Panc1 (cell line): Measurements from ENCODE around the gene ARHGEF18. TPM values are rescaled to one million over a fixed set of nuclear protein-coding genes. Genes with fewer than 3 reads are reported as not detected.

Experiments
- ATAC-seq: fragments of 200-7000 bp; cut with Tn5 transposase; 2 replicates; pipeline ENCODE4 v1.9.1; 2020; ENCODE audit warnings: mild to moderate bottlenecking, moderate library complexity
- BruUV-seq: library from RNA; stranded (reverse); fragments of 400-500 nt; replicated peaks from 2 replicates; lab custom pipeline; 2021; lab: Mats Ljungman, UMichigan
- CTCF ChIA-PET: fragments of 300-600 bp; sonication (Branson Sonifier 250); formaldehyde crosslinking; loops from one replicate; lab custom pipeline; 2022; ENCODE audit warnings: antibody characterized with exemption; lab: Charles Lee
- POLR2A ChIA-PET: fragments of 300-600 bp; sonication (Branson Sonifier 250); formaldehyde crosslinking; loops from one replicate; lab custom pipeline; 2022; ENCODE audit warnings: antibody characterized with exemption; lab: Charles Lee
- DNase-seq: peaks from one replicate; pipeline ENCODE4 v3.0.0-alpha.2; 2010; ENCODE audit warnings: low read depth, low spot score
- H3K27ac ChIP-seq: 2 replicates; pipeline ENCODE4 v1.5.1; 2011; ENCODE audit warnings: mild to moderate bottlenecking, low read length, inconsistent platforms
- H3K27me3 ChIP-seq: fragments of 200-500 bp; sonication (Bioruptor generic); 2 replicates; pipeline ENCODE4 v1.6.0; 2014; ENCODE audit warnings: low read length, inconsistent platforms; ENCODE audit not compliant: control insufficient read depth, insufficient read depth
- H3K36me3 ChIP-seq: fragments of 200-500 bp; sonication (Bioruptor generic); 2 replicates; pipeline ENCODE4 v1.5.1; 2014; ENCODE audit warnings: inconsistent platforms, mild to moderate bottlenecking, low read length, moderate library complexity; ENCODE audit not compliant: control insufficient read depth, insufficient read depth
- H3K4me1 ChIP-seq: 2 replicates; pipeline ENCODE4 v1.5.1; 2011; ENCODE audit warnings: inconsistent platforms, mild to moderate bottlenecking, low read length, moderate library complexity; ENCODE audit not compliant: control insufficient read depth, insufficient read depth
- H3K4me3 ChIP-seq, 2 experiments: 2 replicates each; pipeline ENCODE4 v1.5.1; 2011 to 2012; ENCODE audit warnings: low read depth in 2 of 2, low read length in 2 of 2, mild to moderate bottlenecking in 2 of 2, inconsistent platforms in 1 of 2, moderate library complexity in 1 of 2
- H3K9me3 ChIP-seq: fragments of 200-500 bp; sonication (Bioruptor generic); 2 replicates; pipeline ENCODE4 v1.5.1; 2014; ENCODE audit warnings: low read depth, mild to moderate bottlenecking, inconsistent platforms, low read length, moderate library complexity; ENCODE audit not compliant: control insufficient read depth, insufficient read depth
- CTCF ChIP-seq: fragments of 450-650 bp; IDR thresholded peaks from 2 replicates; pipeline ENCODE4 v1.5.1; 2017; ENCODE audit warnings: mild to moderate bottlenecking
- POLR2AphosphoS5 ChIP-seq: IDR thresholded peaks from 2 replicates; pipeline ENCODE4 v1.6.1; 2012; ENCODE audit warnings: mild to moderate bottlenecking, low read depth, low read length, moderate library complexity
- REST ChIP-seq, 2 experiments: IDR thresholded peaks; 2 replicates each; pipeline ENCODE4 v1.6.1; 2011 to 2012; ENCODE audit warnings: low read depth in 2 of 2, control low read depth in 1 of 2, low read length in 1 of 2, mild to moderate bottlenecking in 1 of 2, moderate library complexity in 1 of 2; ENCODE audit not compliant: insufficient read depth in 1 of 2
- SIN3A ChIP-seq: IDR thresholded peaks from 2 replicates; pipeline ENCODE4 v1.6.1; 2012; ENCODE audit warnings: low read depth, mild to moderate bottlenecking, low read length, moderate library complexity, borderline replicate concordance; ENCODE audit not compliant: insufficient read depth
- TCF7L2 ChIP-seq: IDR thresholded peaks from 2 replicates; pipeline ENCODE4 v1.6.1; 2011; ENCODE audit warnings: mild to moderate bottlenecking, low read depth, low read length, inconsistent platforms
- in situ Hi-C: cut with HindIII; loops from 2 replicates; pipeline ENCODE4 v1.10.0; 2016; ENCODE audit warnings: low sequenced_read_pairs, low pct_unique_long_range_greater_than_20kb
- intact Hi-C: fragments of 100-400 bp; cut with micrococcal nuclease; formaldehyde crosslinking; loops from one replicate; pipeline ENCODE4 v1.10.0; 2022; ENCODE audit not compliant: unreplicated experiment
- total RNA-seq: library from RNA; stranded (reverse); gene quantifications from one replicate; pipeline ENCODE4 v1.2.1, GENCODE V29; 2021; ENCODE audit not compliant: unreplicated experiment

The ARHGEF18 gene
- total RNA-seq, 1 experiment from 2014 or later = 39.1 TPM

GRCh38 chr19:7337380-7338194 is 11.2 kb upstream of the ARHGEF18 start:
- H3K27ac ChIP-seq = no peak overlapping the region
- no peaks in the 10 kb centered on the region for H3K36me3 ChIP-seq
- no peak for ATAC-seq
- CTCF ChIA-PET = no interaction called here
- intact Hi-C loops = no loop called here
- no peaks in the 10 kb centered on the region for H3K27me3 ChIP-seq
- H3K4me3 ChIP-seq = no peak overlapping the region
- no TSS peak for BruUV-seq
- POLR2A ChIA-PET = no interaction called here
- H3K4me1 ChIP-seq = no peaks in the 10 kb centered on the region
- DNase-seq = no peak
- in situ Hi-C loops = no loop called here
- no peak for TF ChIP-seq TCF7L2
- TF ChIP-seq REST (IDR thresholded peaks at IDR 0.05; ENCODE audit: insufficient read depth in 1 of 2, low read depth in 2 of 2, low read length in 1 of 2) = no peak
- no peak for TF ChIP-seq CTCF
- no peak for TF ChIP-seq POLR2AphosphoS5
- no peak for TF ChIP-seq SIN3A
- no peaks in the 10 kb centered on the region for H3K9me3 ChIP-seq

GRCh38 chr19:7340959-7341837 is 7.5 kb upstream of the ARHGEF18 start:
- Histone ChIP-seq H3K4me3 (no peak overlapping the region), H3K9me3 (no peaks in the 10 kb centered on the region), H3K27ac (no peak overlapping the region), H3K27me3 (no peaks in the 10 kb centered on the region), H3K4me1 (no peaks in the 10 kb centered on the region), H3K36me3 (no peaks in the 10 kb centered on the region)
- ChIA-PET POLR2A (interaction anchor here (0.7 kb wide), 1 partner anchor 549 kb away, joined by 3 read pairs; no protein-coding TSS in a partner anchor), CTCF (interaction anchor here (0.6 to 1.9 kb wide), 4 partner anchors 180 to 239 kb away, joined by 6 to 12 read pairs (median 8); no protein-coding TSS in a partner anchor)
- intact Hi-C loops = loop anchor here (2.0 kb wide), 2 partner anchors 192 to 238 kb away; no protein-coding TSS in a partner anchor
- DNase-seq (peak; percentile 52), ATAC-seq (peak; percentile 38; the same call in 1 of the 2 replicates)
- in situ Hi-C loops = no loop called here
- TF ChIP-seq POLR2AphosphoS5 (no peak), CTCF (peak; percentile 89), TCF7L2 (no peak)
- BruUV-seq = no TSS peak
